ENCODE results near the gene RPL29.

RPL29 gene

DNA sequence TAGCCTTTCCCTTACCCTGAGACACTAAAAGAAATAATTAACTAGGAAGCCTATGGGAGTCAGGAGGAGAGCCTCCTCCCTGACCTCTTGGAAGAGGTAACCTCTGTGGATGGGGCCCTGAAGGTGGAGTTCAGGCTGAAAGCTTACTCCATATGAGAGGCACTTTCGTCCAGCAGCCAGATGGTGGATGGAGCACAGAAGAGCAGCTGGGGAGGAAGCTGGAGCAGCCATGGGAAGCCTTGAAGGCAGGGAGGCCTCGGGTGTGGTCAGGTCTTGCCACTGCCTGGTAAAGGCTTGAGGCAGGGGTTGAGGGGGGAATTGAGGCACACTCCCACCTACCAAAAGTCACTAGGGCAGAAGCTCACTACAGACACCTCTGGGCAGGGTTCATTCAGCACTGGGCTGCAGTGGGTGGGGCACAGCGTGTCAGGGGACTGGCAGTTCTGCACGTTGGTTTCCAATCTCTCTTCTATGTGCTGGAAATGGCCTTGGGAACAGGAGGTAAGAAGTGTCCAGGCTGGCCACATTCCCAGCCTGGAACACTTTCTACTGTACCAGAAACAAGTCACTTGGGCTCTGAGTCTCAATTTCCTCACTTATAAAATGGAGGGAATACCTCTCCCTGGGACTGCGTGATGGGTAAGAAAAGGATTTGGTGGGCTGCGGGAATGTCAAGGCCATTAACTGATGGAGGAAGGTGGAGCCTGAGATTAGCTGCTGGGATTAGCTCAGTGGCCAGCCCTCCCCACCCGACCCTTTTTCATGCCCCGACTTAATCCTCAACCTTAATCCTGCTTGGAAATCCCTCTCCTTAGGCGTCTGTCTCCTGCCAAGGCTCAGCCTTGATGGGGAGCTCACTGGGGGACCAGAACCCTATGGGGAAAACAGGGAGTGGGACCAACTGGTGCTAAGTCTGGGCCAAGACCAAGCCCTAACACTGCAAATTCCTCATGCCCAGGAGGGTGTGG is 33.8 kb downstream of the RPL29 start:
- no peak overlapping the region for H3K4me3 ChIP-seq (ENCODE audit: low read depth, low read length)
- TF ChIP-seq CTCF (IDR thresholded peaks at IDR 0.05; ENCODE audit: borderline replicate concordance, insufficient read depth, low read depth, low read length) = no peak

DNA sequence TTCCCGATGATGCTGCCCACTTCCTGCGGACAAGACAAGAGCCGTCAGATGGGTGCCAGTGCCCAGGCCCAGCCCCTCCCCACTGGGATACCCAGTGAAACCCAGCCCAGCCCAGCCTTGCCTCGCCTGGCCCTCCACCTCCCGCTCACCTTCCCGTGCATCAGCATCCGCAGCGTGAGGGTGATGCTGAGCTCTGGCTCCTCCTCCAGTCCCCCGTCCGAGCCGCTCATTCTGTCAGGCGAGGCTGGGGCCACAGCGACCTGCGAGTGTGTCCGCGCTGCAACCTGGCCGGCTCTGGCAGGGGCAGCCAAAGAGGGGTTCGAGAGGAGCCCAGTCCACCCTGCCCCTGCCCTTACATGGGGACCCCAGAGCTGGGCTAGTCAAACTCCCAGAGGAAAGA is 34.7 kb downstream of the RPL29 start:
- no peak overlapping the region for H3K4me3 ChIP-seq (ENCODE audit: low read depth, low read length)
- TF ChIP-seq CTCF (IDR thresholded peaks at IDR 0.05; ENCODE audit: borderline replicate concordance, insufficient read depth, low read depth, low read length) = no peak

- no peak for TF ChIP-seq CTCF (IDR thresholded peaks at IDR 0.05; ENCODE audit: borderline replicate concordance, insufficient read depth, low read depth, low read length)
- no peak overlapping the region for H3K4me3 ChIP-seq (ENCODE audit: low read depth, low read length)
These were observed 35.3 kb downstream of the RPL29 start for GRCh38 chr3:51960386-51960785.

DNA sequence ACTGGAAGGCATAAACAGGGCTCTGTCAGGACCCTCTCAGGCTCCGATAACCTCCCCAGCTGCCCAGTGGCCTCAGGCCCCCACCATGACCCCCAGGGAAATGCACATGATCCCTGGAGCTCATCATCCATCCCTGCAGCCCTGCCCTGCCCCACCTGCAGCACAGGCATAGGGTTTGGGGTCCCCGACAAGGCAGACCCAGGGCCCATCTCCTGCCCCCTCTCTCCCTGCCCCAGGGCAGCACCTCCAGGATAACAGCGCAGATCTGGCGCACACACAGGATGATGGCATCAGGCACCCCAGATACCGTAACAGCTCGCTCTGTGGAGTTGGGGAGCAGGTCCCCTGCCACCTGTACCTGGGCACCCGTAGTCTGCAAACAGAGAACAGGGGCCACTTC is 36.0 kb downstream of the RPL29 start:
- no peak for TF ChIP-seq CTCF (IDR thresholded peaks at IDR 0.05; ENCODE audit: borderline replicate concordance, insufficient read depth, low read depth, low read length)
- H3K4me3 ChIP-seq (ENCODE audit: low read depth, low read length) = no peak overlapping the region

GRCh38 chr3:51958603-51959521 is 36.8 kb downstream of the RPL29 start:
- no peak overlapping the region for H3K4me3 ChIP-seq (ENCODE audit: low read depth, low read length)
- no peak for TF ChIP-seq CTCF (IDR thresholded peaks at IDR 0.05; ENCODE audit: borderline replicate concordance, insufficient read depth, low read depth, low read length)

DNA sequence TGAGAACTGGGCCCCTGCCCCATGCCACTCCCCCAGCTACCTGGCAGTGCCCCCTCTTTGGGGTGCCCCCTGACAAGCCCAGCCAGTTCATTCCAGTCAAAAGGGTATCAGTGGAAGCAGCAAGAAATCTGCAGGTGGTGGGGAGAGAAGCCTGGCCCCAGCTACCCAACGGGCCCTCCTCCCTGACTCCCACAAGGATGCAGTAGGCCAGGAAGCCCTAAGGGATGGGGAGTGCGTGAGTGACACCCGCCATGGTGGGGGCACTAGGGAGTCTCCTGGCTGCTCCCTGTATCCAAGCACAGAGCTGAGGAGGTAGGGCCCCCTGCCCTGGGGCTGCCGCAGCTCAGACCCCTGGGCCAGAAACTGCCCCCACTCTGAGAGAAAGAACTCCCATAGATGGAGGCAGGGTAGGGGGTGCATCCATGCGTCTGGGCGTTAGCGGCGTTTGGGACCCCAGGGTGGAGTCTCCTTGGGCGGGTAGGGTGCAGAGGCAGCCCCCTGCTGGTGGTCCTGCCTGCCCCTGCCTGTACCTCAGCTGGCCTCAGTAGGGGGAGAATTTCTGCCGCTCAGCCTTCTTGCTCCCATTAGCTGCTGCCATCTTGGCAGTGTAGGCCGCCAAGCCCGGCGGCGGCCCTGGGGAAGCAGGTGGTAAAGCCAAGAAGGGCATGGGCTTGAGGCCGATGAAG is 38.0 kb downstream of the RPL29 start:
- no peak for TF ChIP-seq CTCF (IDR thresholded peaks at IDR 0.05; ENCODE audit: borderline replicate concordance, insufficient read depth, low read depth, low read length)

More for the DNA sequence above, 38.0 kb downstream of the RPL29 start:
- H3K4me3 ChIP-seq (ENCODE audit: low read depth, low read length) = no peak overlapping the region

Measured in GM12875 (cell line).